OCI-LY1 (cell line): ENCODE measurements around the gene ACAP3.

Experiments used
- H2AFZ ChIP-seq: fragments of 200-600 bp; sonication (generic), shearing (Covaris generic); 2 replicates; pipeline ENCODE4 v1.6.0; 2014; ENCODE audit warnings: antibody characterized with exemption, mild to moderate bottlenecking, low read length
- H3F3A ChIP-seq: fragments of 200-600 bp; sonication (generic), shearing (Covaris generic); 2 replicates; pipeline ENCODE4 v1.6.0; 2014; ENCODE audit warnings: mild to moderate bottlenecking, antibody characterized with exemption, low read length, moderate library complexity; ENCODE audit not compliant: insufficient read depth
- H3K27ac ChIP-seq: fragments of 200-600 bp; sonication (generic); 2 replicates; pipeline ENCODE4 v1.5.1; 2014; ENCODE audit warnings: low read length, mixed run types, mild to moderate bottlenecking, low read depth; ENCODE audit not compliant: poor library complexity, severe bottlenecking
- H3K27me3 ChIP-seq: fragments of 200-600 bp; sonication (generic); 2 replicates; pipeline ENCODE4 v1.6.0; 2014; ENCODE audit warnings: antibody characterized with exemption, mild to moderate bottlenecking, low read length, moderate library complexity; ENCODE audit not compliant: insufficient read depth
- H3K36me3 ChIP-seq: fragments of 200-600 bp; sonication (generic); 2 replicates; pipeline ENCODE4 v1.6.1; 2014; ENCODE audit warnings: mild to moderate bottlenecking, antibody characterized with exemption, low read length, moderate library complexity, mixed read lengths; ENCODE audit not compliant: insufficient read depth
- H3K4me1 ChIP-seq: fragments of 200-600 bp; sonication (generic); 2 replicates; pipeline ENCODE4 v1.5.1; 2014; ENCODE audit warnings: mild to moderate bottlenecking, low read length, moderate library complexity; ENCODE audit not compliant: insufficient read depth, severe bottlenecking
- H3K4me2 ChIP-seq: fragments of 200-600 bp; sonication (generic), shearing (Covaris generic); 2 replicates; pipeline ENCODE4 v1.6.1; 2014; ENCODE audit warnings: low read length
- H3K4me3 ChIP-seq: fragments of 200-600 bp; sonication (generic); 2 replicates; pipeline ENCODE4 v1.5.1; 2014; ENCODE audit warnings: low read length, low read depth, mild to moderate bottlenecking, mixed read lengths; ENCODE audit not compliant: poor library complexity, severe bottlenecking
- H3K79me2 ChIP-seq: fragments of 200-600 bp; shearing (Covaris generic); 2 replicates; pipeline ENCODE4 v1.6.1; 2016; ENCODE audit warnings: mixed run types, low read length, mixed read lengths; ENCODE audit not compliant: insufficient read depth
- H3K9ac ChIP-seq: fragments of 200-600 bp; sonication (generic), shearing (Covaris generic); 2 replicates; pipeline ENCODE4 v1.6.1; 2014; ENCODE audit warnings: mild to moderate bottlenecking, low read length, mixed read lengths
- H3K9me2 ChIP-seq: fragments of 200-600 bp; sonication (generic), shearing (Covaris generic); 2 replicates; pipeline ENCODE4 v1.6.1; 2014; ENCODE audit warnings: low read depth, mild to moderate bottlenecking, low read length, mixed read lengths
- H3K9me3 ChIP-seq: fragments of 200-600 bp; shearing (Covaris generic); 2 replicates; pipeline ENCODE4 v1.6.1; 2014; ENCODE audit warnings: low read length, mixed read lengths
- H4K20me1 ChIP-seq: fragments of 200-600 bp; sonication (generic), shearing (Covaris generic); 2 replicates; pipeline ENCODE4 v1.6.0; 2016; ENCODE audit warnings: mild to moderate bottlenecking, low read length; ENCODE audit not compliant: insufficient read depth
- CTCF ChIP-seq: fragments of 200-600 bp; sonication (generic), shearing (Covaris generic); IDR thresholded peaks from 2 replicates; pipeline ENCODE4 v1.5.1; 2017; ENCODE audit warnings: mild to moderate bottlenecking, antibody characterized with exemption, low read length, moderate library complexity, mixed read lengths
- EZH2 ChIP-seq: fragments of 200-600 bp; sonication (generic), shearing (Covaris generic); IDR thresholded peaks from 2 replicates; pipeline ENCODE4 v1.8.0; 2017; ENCODE audit warnings: borderline replicate concordance, mixed run types, mild to moderate bottlenecking, antibody characterized with exemption, low read length, moderate library complexity, mixed read lengths

ACAP3 gene

DNA sequence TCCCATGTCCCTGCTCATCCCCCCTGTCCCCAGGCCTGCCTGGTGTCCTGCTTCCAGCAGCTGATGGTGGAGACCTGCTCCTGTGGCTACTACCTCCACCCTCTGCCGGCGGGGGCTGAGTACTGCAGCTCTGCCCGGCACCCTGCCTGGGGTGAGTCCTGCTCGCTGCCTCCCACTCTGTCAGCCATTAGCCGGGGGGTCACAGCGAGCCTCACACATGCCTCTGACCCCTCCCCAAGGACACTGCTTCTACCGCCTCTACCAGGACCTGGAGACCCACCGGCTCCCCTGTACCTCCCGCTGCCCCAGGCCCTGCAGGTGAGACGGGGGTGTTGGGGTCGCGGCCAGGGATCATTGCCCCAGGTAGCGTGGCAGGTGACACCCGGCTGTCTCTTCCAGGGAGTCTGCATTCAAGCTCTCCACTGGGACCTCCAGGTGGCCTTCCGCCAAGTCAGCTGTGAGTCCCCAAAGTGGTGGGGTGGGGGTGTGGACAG lies 17.4 kb downstream of the ACAP3 start:
- Histone ChIP-seq H3F3A (no peaks in the 10 kb centered on the region), H3K36me3 (no peaks in the 10 kb centered on the region), H3K4me2 (no peak overlapping the region), H4K20me1 (no peaks in the 10 kb centered on the region), H3K4me3 (no peak overlapping the region), H3K79me2 (no peaks in the 10 kb centered on the region), H3K9me2 (no peaks in the 10 kb centered on the region), H3K27ac (no peak overlapping the region), H3K9ac (no peak overlapping the region), H3K4me1 (no peaks in the 10 kb centered on the region), H3K9me3 (no peaks in the 10 kb centered on the region), H2AFZ (no peak overlapping the region), H3K27me3 (no peaks in the 10 kb centered on the region)
- TF ChIP-seq EZH2 (no peak), CTCF (peak; percentile 52)

DNA sequence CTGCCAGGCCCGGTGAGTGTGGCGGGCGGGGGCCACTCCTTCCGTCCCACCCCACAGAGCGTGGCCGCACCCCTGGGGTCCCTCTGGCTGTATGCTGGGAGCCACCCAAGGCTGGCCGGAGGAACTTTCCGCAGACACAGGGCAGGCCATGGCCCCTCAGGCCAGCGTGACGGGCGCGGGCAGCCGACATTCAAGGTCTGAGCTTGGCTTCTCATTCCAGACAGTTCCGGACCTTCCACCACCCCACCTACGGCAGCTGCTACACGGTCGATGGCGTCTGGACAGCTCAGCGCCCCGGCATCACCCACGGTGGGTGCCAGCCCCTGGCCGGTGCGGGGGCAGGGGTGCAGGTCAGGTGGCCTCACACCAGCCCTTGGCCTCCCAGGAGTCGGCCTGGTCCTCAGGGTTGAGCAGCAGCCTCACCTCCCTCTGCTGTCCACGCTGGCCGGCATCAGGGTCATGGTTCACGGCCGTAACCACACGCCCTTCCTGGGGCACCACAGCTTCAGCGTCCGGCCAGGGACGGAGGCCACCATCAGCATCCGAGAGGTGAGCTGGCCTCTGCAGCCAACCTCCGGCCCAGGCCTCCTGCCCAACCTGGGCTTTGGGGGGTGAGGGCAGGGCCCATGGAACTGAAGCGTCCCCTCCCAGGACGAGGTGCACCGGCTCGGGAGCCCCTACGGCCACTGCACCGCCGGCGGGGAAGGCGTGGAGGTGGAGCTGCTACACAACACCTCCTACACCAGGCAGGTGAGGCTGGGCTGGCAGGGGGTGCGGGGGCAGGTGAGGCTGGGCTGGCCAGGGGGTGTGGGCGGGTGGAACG lies 20.2 kb downstream of the ACAP3 start:
- no peaks in the 10 kb centered on the region for H3K9me3 ChIP-seq
- no peak overlapping the region for H3K4me3 ChIP-seq
- H3F3A ChIP-seq: no peaks in the 10 kb centered on the region
- H3K4me2 ChIP-seq: no peak overlapping the region
- no peak overlapping the region for H2AFZ ChIP-seq
- no peaks in the 10 kb centered on the region for H3K79me2 ChIP-seq
- TF ChIP-seq CTCF: no peak
- TF ChIP-seq EZH2: no peak
- H3K9ac ChIP-seq: no peak overlapping the region
- H4K20me1 ChIP-seq: no peaks in the 10 kb centered on the region
- no peaks in the 10 kb centered on the region for H3K9me2 ChIP-seq
- H3K27me3 ChIP-seq: no peaks in the 10 kb centered on the region; the same call in 1 of the 2 replicates
- H3K27ac ChIP-seq: no peak overlapping the region
- no peaks in the 10 kb centered on the region for H3K4me1 ChIP-seq
- no peaks in the 10 kb centered on the region for H3K36me3 ChIP-seq

GRCh38 chr1:1286313-1287261 lies 21.1 kb downstream of the ACAP3 start:
- no peak overlapping the region for H2AFZ ChIP-seq
- H3K9ac ChIP-seq: no peak overlapping the region
- H3K9me2 ChIP-seq: no peaks in the 10 kb centered on the region
- no peak overlapping the region for H3K4me2 ChIP-seq
- no peaks in the 10 kb centered on the region for H3K9me3 ChIP-seq
- no peaks in the 10 kb centered on the region for H4K20me1 ChIP-seq
- no peaks in the 10 kb centered on the region for H3F3A ChIP-seq
- H3K4me3 ChIP-seq: no peak overlapping the region
- H3K27me3 ChIP-seq: no peaks in the 10 kb centered on the region; the same call in 1 of the 2 replicates
- TF ChIP-seq EZH2 (no peak), CTCF (no peak)
- no peak overlapping the region for H3K27ac ChIP-seq
- no peaks in the 10 kb centered on the region for H3K79me2 ChIP-seq
- no peaks in the 10 kb centered on the region for H3K36me3 ChIP-seq
- no peaks in the 10 kb centered on the region for H3K4me1 ChIP-seq
